Erythroblast (primary cell): ENCODE measurements around the gene DLG2.

Experiments
- GATA1 ChIP-seq: IDR thresholded peaks from 2 replicates; pipeline ENCODE4 v1.6.1; 2011; ENCODE audit warnings: low read depth, mild to moderate bottlenecking, control low read depth, low read length, moderate library complexity
- POLR2A ChIP-seq: IDR thresholded peaks from 2 replicates; pipeline ENCODE4 v1.6.1; 2011; ENCODE audit warnings: mild to moderate bottlenecking, low read length

DNA sequence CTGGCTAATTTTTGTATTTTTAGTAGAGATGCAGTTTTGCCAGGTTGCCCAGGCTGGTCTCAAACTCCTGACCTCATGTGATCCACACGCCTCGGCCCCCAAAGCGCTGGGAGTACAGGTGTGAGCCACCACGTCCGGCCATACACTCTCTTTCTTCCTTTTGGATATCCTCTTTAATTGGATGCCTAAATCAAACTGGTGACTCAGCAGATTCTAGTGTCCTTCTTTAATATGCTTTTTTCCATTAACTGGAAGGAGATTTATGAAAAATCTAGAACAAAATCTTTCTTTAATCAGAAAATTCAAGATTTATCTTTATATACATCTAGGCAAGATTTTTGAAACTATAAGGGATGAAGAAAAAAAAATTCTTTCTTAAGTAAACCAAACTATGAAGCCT is 1371.7 kb downstream of the DLG2 start:
- no peak for TF ChIP-seq POLR2A
- no peak for TF ChIP-seq GATA1
